ENCODE data around the gene CLIC5. TPM values are rescaled to one million over a fixed set of nuclear protein-coding genes. Genes with fewer than 3 reads are reported as not detected.

The CLIC5 gene
- polyA plus RNA-seq, 1 donor, result 111 TPM

DNA sequence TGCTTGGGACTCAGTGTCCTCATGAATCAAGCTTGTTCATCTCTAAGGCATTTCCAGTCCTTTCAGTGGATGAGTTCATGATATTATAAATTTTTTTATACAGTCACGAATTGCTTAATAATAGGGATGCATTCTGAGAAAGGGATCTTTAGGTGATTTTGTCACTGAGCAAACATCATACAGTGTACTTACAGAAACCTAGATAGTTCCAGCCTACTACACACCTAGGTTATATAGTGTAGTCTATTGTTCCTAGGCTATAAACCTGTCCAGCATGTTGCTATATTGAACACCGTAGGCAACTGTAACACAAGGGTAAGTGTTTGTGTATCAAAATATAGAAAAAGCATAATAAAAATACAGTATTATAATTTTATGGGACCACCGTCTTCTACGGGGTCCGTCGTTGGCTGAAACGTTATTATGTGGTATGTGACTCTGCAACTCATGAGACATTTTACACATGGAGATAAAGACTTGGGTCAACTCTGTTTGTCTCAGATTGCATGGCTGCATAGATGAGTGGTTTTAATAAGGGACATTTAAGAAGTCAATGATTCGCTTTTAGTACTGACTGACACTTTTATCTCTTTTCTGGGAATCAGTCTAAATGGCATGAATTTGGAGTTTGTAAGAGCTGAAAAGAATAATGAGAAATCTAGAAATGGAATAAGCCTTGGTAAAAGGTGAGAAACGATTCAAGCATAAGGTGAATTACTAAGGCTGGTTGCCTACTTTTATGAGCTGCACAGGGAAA is 33.2 kb downstream of the CLIC5 start:
- WGBS (ENCODE audit: insufficient coverage, low lambda C conversion rate), result 40% methylated on average over 1 of the region's 9 CpGs
- H3K9me3 ChIP-seq (ENCODE audit: control insufficient read depth, low read depth, low read length), result no peaks in the 10 kb centered on the region
- no peak overlapping the region for H3K4me3 ChIP-seq (ENCODE audit: low read length)
- peaks cover 5% of the 10 kb centered on the region for H3K36me3 ChIP-seq (ENCODE audit: control insufficient read depth, insufficient read depth, low read length)
- H3K4me1 ChIP-seq (ENCODE audit: control insufficient read depth, insufficient read depth, low read length), result peaks cover 19% of the 10 kb centered on the region
- DNase-seq, result peak in 1 of 2 donors; percentile 12
- peak overlapping the region; percentile 3 for H3K27ac ChIP-seq (ENCODE audit: low read length)
- no peaks in the 10 kb centered on the region for H3K27me3 ChIP-seq (ENCODE audit: control insufficient read depth, insufficient read depth, low read length)

DNA sequence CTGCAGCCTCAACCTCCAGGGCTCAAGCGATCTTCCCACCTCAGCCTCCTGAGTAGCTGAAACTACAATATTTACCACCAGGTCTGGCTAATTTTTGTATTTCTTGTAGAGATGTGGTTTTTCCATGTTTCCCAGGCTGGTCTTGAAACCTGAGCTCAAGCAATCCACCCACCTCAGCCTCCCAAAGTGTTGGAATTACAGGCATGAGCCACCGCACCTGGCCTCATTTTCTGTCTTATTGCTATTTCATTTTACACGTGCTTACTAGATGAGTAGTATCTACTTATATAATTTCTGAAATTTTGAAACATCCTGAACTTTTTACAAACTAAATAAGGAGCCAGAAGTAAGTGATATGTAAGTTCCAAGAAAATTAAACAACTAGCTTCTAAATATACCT is 34.6 kb downstream of the CLIC5 start:
- no peaks in the 10 kb centered on the region for H3K9me3 ChIP-seq (ENCODE audit: control insufficient read depth, low read depth, low read length)
- no peaks in the 10 kb centered on the region for H3K27me3 ChIP-seq (ENCODE audit: control insufficient read depth, insufficient read depth, low read length)
- H3K36me3 ChIP-seq (ENCODE audit: control insufficient read depth, insufficient read depth, low read length), result peaks cover 5% of the 10 kb centered on the region
- H3K4me1 ChIP-seq (ENCODE audit: control insufficient read depth, insufficient read depth, low read length), result peaks cover 11% of the 10 kb centered on the region
- no peak overlapping the region for H3K27ac ChIP-seq (ENCODE audit: low read length)
- no peak for DNase-seq
- H3K4me3 ChIP-seq (ENCODE audit: low read length), result no peak overlapping the region
- 100% methylated on average over 2 of the region's 3 CpGs for WGBS (ENCODE audit: insufficient coverage, low lambda C conversion rate)

DNA sequence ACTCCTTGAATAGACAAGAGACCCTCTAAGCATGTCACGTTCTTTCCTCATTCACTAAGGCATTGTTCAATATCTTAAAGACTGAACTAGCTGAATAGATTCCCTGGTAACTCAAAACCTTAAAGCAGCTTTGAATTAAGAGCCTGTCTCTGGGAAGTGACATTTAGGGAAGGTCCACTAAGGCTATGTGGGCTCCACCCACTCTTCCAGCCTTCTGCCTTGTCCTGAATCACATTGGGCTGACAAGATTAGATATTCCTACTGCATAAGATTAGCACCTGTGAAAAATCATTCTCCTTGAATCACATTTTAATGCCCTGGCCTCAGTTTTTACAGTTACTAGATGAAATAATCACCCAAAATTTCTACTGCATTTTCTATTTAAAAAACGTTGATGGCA is 36.3 kb downstream of the CLIC5 start:
- H3K4me3 ChIP-seq (ENCODE audit: low read length), result no peak overlapping the region
- no peak for DNase-seq
- H3K4me1 ChIP-seq (ENCODE audit: control insufficient read depth, insufficient read depth, low read length), result peaks cover 11% of the 10 kb centered on the region
- peaks cover 3% of the 10 kb centered on the region for H3K36me3 ChIP-seq (ENCODE audit: control insufficient read depth, insufficient read depth, low read length)
- no peak overlapping the region for H3K27ac ChIP-seq (ENCODE audit: low read length)
- H3K27me3 ChIP-seq (ENCODE audit: control insufficient read depth, insufficient read depth, low read length), result no peaks in the 10 kb centered on the region
- no peaks in the 10 kb centered on the region for H3K9me3 ChIP-seq (ENCODE audit: control insufficient read depth, low read depth, low read length)
- 80% methylated on average over 1 of the region's 2 CpGs for WGBS (ENCODE audit: insufficient coverage, low lambda C conversion rate)

GRCh38 chr6:45974596-45974995 is 41.1 kb downstream of the CLIC5 start:
- H3K9me3 ChIP-seq (ENCODE audit: control insufficient read depth, low read depth, low read length), result no peaks in the 10 kb centered on the region
- no peaks in the 10 kb centered on the region for H3K36me3 ChIP-seq (ENCODE audit: control insufficient read depth, insufficient read depth, low read length)
- H3K4me3 ChIP-seq (ENCODE audit: low read length), result no peak overlapping the region
- peaks cover 5% of the 10 kb centered on the region for H3K4me1 ChIP-seq (ENCODE audit: control insufficient read depth, insufficient read depth, low read length)
- DNase-seq, result no peak
- H3K27ac ChIP-seq (ENCODE audit: low read length), result no peak overlapping the region
- H3K27me3 ChIP-seq (ENCODE audit: control insufficient read depth, insufficient read depth, low read length), result no peaks in the 10 kb centered on the region

DNA sequence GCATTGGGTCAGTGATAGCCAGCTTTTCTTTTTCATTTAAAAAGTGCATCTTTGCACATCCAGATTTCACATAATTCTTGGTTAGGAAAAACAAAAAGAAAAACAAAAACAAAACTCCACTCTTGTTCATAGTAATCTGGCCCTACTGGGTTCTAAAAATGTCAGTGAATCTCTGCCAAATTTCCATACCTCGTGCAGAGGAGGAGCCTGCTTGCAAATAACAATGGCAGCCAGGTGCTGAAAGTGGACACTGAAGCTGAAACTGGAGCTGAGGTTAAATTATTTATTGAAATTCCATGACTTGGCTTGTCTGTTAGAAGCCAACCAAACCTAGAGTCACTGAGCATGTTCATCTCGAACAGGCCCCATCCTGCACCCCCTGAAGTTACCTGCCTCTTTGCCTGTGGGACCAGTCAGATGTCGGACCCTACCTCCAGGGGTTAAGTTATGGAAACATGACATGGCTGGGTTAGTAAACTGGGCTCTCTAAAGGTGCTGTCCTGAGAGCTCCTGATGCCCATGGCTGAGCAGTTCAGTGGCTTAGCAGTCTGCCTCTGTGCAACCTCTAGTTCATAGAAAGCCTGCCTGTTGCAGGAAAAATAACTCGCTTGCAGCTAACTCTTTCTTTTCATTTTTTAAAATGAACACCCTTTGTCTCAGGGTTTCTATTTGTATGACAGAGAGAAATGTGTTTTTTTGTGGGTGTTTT is 42.7 kb downstream of the CLIC5 start:
- Histone ChIP-seq H3K4me3 (ENCODE audit: low read length) (no peak overlapping the region), H3K27me3 (ENCODE audit: control insufficient read depth, insufficient read depth, low read length) (no peaks in the 10 kb centered on the region), H3K27ac (ENCODE audit: low read length) (no peak overlapping the region), H3K9me3 (ENCODE audit: control insufficient read depth, low read depth, low read length) (no peaks in the 10 kb centered on the region), H3K4me1 (ENCODE audit: control insufficient read depth, insufficient read depth, low read length) (peaks cover 5% of the 10 kb centered on the region), H3K36me3 (ENCODE audit: control insufficient read depth, insufficient read depth, low read length) (no peaks in the 10 kb centered on the region)
- no peak for DNase-seq
- WGBS (ENCODE audit: insufficient coverage, low lambda C conversion rate), result 80% methylated on average over 1 of the region's 4 CpGs

DNA sequence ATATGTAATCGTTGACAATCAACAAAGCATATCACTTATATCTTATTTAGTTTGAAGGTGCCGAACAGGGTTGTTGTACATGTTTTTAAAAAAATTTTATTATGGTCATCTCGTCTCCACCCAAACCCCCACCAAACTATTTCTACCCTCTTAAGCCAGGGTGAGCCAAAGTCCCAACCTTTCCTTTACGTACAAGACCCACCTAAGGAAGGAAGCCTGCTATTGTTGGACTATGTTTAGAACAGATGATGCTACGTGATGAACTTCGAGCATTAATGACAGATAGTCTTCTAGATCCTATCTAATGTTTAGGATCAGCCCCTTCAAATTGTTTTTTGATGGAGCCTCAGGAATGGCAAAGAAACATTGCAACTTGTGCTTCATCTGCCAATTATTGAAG is 44.4 kb downstream of the CLIC5 start:
- Histone ChIP-seq H3K4me1 (ENCODE audit: control insufficient read depth, insufficient read depth, low read length) (peaks cover 5% of the 10 kb centered on the region), H3K27ac (ENCODE audit: low read length) (no peak overlapping the region), H3K27me3 (ENCODE audit: control insufficient read depth, insufficient read depth, low read length) (no peaks in the 10 kb centered on the region), H3K36me3 (ENCODE audit: control insufficient read depth, insufficient read depth, low read length) (no peaks in the 10 kb centered on the region), H3K9me3 (ENCODE audit: control insufficient read depth, low read depth, low read length) (no peaks in the 10 kb centered on the region), H3K4me3 (ENCODE audit: low read length) (no peak overlapping the region)
- no peak for DNase-seq
- WGBS (ENCODE audit: insufficient coverage, low lambda C conversion rate), result 90% methylated on average over 2 of the region's 6 CpGs

- no CpG with 5 or more reads among the region's 2 CpGs for WGBS (ENCODE audit: insufficient coverage, low lambda C conversion rate)
These were observed 45.3 kb downstream of the CLIC5 start for GRCh38 chr6:45970326-45970725.

GRCh38 chr6:45969883-45970282 is 45.8 kb downstream of the CLIC5 start:
- no peaks in the 10 kb centered on the region for H3K27me3 ChIP-seq (ENCODE audit: control insufficient read depth, insufficient read depth, low read length)
- H3K36me3 ChIP-seq (ENCODE audit: control insufficient read depth, insufficient read depth, low read length), result no peaks in the 10 kb centered on the region
- no peak overlapping the region for H3K27ac ChIP-seq (ENCODE audit: low read length)
- WGBS (ENCODE audit: insufficient coverage, low lambda C conversion rate), result no CpG with 5 or more reads among the region's 2 CpGs
- no peak for DNase-seq
- no peak overlapping the region for H3K4me3 ChIP-seq (ENCODE audit: low read length)
- H3K9me3 ChIP-seq (ENCODE audit: control insufficient read depth, low read depth, low read length), result no peaks in the 10 kb centered on the region
- H3K4me1 ChIP-seq (ENCODE audit: control insufficient read depth, insufficient read depth, low read length), result peaks cover 5% of the 10 kb centered on the region

More at GRCh38 chr6:45970326-45970725, 45.3 kb downstream of the CLIC5 start:
- DNase-seq, result peak in 1 of 2 donors; percentile 41
- Histone ChIP-seq H3K4me3 (ENCODE audit: low read length) (no peak overlapping the region), H3K27ac (ENCODE audit: low read length) (no peak overlapping the region), H3K27me3 (ENCODE audit: control insufficient read depth, insufficient read depth, low read length) (no peaks in the 10 kb centered on the region), H3K4me1 (ENCODE audit: control insufficient read depth, insufficient read depth, low read length) (peaks cover 5% of the 10 kb centered on the region), H3K36me3 (ENCODE audit: control insufficient read depth, insufficient read depth, low read length) (no peaks in the 10 kb centered on the region), H3K9me3 (ENCODE audit: control insufficient read depth, low read depth, low read length) (no peaks in the 10 kb centered on the region)

GRCh38 chr6:45969026-45969425 is 46.6 kb downstream of the CLIC5 start:
- H3K27ac ChIP-seq (ENCODE audit: low read length), result no peak overlapping the region
- no peaks in the 10 kb centered on the region for H3K36me3 ChIP-seq (ENCODE audit: control insufficient read depth, insufficient read depth, low read length)
- DNase-seq, result no peak
- no CpG with 5 or more reads among the region's 2 CpGs for WGBS (ENCODE audit: insufficient coverage, low lambda C conversion rate)
- peaks cover 12% of the 10 kb centered on the region for H3K4me1 ChIP-seq (ENCODE audit: control insufficient read depth, insufficient read depth, low read length)
- no peaks in the 10 kb centered on the region for H3K27me3 ChIP-seq (ENCODE audit: control insufficient read depth, insufficient read depth, low read length)
- H3K9me3 ChIP-seq (ENCODE audit: control insufficient read depth, low read depth, low read length), result no peaks in the 10 kb centered on the region
- H3K4me3 ChIP-seq (ENCODE audit: low read length), result no peak overlapping the region

GRCh38 chr6:45967363-45967762 is 48.3 kb downstream of the CLIC5 start:
- Histone ChIP-seq H3K27me3 (ENCODE audit: control insufficient read depth, insufficient read depth, low read length) (no peaks in the 10 kb centered on the region), H3K4me1 (ENCODE audit: control insufficient read depth, insufficient read depth, low read length) (peaks cover 14% of the 10 kb centered on the region), H3K4me3 (ENCODE audit: low read length) (no peak overlapping the region), H3K36me3 (ENCODE audit: control insufficient read depth, insufficient read depth, low read length) (no peaks in the 10 kb centered on the region), H3K9me3 (ENCODE audit: control insufficient read depth, low read depth, low read length) (no peaks in the 10 kb centered on the region), H3K27ac (ENCODE audit: low read length) (no peak overlapping the region)
- no peak for DNase-seq
- WGBS (ENCODE audit: insufficient coverage, low lambda C conversion rate), result no CpG with 5 or more reads among the region's 1 CpG

All from large intestine (tissue), 3 donors.